ENCODE measurements around the gene NFYC. TPM values are rescaled to one million over a fixed set of nuclear protein-coding genes. Genes with fewer than 3 reads are reported as not detected.

Gene NFYC
- total RNA-seq, 1 experiment from 2014 or later, result 63.3 TPM

DNA sequence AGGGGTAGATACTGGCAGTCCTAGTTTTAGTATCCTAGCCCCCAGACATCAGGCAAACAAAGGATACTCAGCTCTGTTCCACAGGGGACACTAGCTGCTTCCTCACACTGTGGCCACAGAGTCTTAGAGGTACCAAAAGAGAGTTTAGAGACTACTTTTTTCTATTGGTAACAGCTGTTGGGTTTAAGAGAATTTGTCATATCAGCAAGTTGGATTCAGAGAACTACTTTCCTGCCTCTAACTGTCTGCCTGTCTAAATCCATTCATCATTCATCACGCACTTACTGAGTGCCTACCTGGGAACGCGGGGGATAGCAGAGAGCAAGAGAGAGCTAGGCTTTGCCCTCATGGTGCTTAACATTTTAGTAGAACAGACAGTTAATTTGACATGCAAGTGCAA is 65.0 kb downstream of the NFYC start (continued):
- TF ChIP-seq TCF7L2 (IDR thresholded peaks at IDR 0.05; ENCODE audit: borderline replicate concordance, extremely low read depth, insufficient read depth, insufficient read length) (no peak), CBX3 (IDR thresholded peaks at IDR 0.05; ENCODE audit: low read depth) (no peak), CEBPB (IDR thresholded peaks at IDR 0.05; ENCODE audit: low read depth) (no peak), POLR2A (IDR thresholded peaks at IDR 0.05; ENCODE audit: borderline replicate concordance, extremely low read depth, insufficient read depth, insufficient read length) (no peak), SRF (IDR thresholded peaks at IDR 0.05; ENCODE audit: low read depth) (no peak), ZFX (IDR thresholded peaks at IDR 0.05) (no peak)
- TF ChIP-seq, protein P1, sequence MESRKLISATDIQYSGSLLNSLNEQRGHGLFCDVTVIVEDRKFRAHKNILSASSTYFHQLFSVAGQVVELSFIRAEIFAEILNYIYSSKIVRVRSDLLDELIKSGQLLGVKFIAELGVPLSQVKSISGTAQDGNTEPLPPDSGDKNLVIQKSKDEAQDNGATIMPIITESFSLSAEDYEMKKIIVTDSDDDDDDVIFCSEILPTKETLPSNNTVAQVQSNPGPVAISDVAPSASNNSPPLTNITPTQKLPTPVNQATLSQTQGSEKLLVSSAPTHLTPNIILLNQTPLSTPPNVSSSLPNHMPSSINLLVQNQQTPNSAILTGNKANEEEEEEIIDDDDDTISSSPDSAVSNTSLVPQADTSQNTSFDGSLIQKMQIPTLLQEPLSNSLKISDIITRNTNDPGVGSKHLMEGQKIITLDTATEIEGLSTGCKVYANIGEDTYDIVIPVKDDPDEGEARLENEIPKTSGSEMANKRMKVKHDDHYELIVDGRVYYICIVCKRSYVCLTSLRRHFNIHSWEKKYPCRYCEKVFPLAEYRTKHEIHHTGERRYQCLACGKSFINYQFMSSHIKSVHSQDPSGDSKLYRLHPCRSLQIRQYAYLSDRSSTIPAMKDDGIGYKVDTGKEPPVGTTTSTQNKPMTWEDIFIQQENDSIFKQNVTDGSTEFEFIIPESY (IDR thresholded peaks at IDR 0.05; ENCODE audit: extremely low read depth, insufficient replicate concordance, low read length), result no peak
- TF ChIP-seq, protein P2, sequence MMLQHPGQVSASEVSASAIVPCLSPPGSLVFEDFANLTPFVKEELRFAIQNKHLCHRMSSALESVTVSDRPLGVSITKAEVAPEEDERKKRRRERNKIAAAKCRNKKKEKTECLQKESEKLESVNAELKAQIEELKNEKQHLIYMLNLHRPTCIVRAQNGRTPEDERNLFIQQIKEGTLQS (IDR thresholded peaks at IDR 0.05), result no peak

DNA sequence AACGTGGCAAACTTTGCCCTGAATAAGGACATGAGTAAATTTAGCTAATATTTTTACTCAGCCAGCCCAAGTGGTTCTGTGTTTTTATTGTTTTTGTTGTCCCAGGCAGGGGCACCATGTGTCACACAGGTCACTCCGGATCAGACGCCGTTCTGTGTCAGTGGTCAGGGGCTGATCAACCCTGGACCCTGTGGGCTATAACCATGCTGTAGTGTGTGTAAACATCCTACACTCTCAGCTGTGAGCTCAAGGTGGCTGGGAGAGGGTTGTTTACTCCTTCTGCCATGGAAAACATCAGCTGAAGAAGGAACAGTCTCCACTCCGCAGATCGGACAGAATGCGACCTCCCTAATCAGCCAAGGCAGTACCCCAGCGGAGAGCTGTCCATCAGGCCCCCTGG is 65.6 kb downstream of the NFYC start:
- Histone ChIP-seq H3K27me3 (ENCODE audit: insufficient read depth, low read length) (no peaks in the 10 kb centered on the region), H3K36me3 (ENCODE audit: control insufficient read depth in 1 of 2, insufficient read depth in 2 of 2, low read length in 2 of 2) (peaks cover 18 to 24% of the 10 kb centered on the region in 2 experiments), H3K4me1 (ENCODE audit: control insufficient read depth in 1 of 2, insufficient read depth in 2 of 2, low read length in 2 of 2) (no peaks in the 10 kb centered on the region), H3K4me3 (replicated peaks in 1 of 2; ENCODE audit: low read depth in 1 of 2, low read length in 2 of 2) (no peak overlapping the region), H3K9me3 (ENCODE audit: control insufficient read depth in 1 of 2, insufficient read depth in 1 of 2, low read depth in 1 of 2, low read length in 2 of 2) (no peaks in the 10 kb centered on the region), H3K27ac (ENCODE audit: low read depth, low read length) (no peak overlapping the region), H3K4me2 (ENCODE audit: low read length) (no peak overlapping the region), H4K20me1 (ENCODE audit: insufficient read depth) (no peaks in the 10 kb centered on the region), H3K79me2 (ENCODE audit: insufficient read depth, low read length) (no peaks in the 10 kb centered on the region), H2AFZ (ENCODE audit: low read depth, low read length, poor library complexity, severe bottlenecking) (no peak overlapping the region), H3K9me2 (ENCODE audit: insufficient read depth) (no peaks in the 10 kb centered on the region), H3K9ac (ENCODE audit: low read length) (no peak overlapping the region)
- no TSS peak for BruUV-seq (replicated peaks)
- CTCF ChIA-PET, result no interaction called here
- TF ChIP-seq EGR1 (IDR thresholded peaks at IDR 0.05; ENCODE audit: low read depth) (no peak), YY1 (IDR thresholded peaks at IDR 0.05; ENCODE audit: extremely low read depth, insufficient replicate concordance, low read depth, low read length) (no peak), EZH2phosphoT487 (IDR thresholded peaks at IDR 0.05; ENCODE audit: borderline replicate concordance) (no peak)
- DNase-seq (ENCODE audit: low read depth, low spot score) (no peak), ATAC-seq (no peak)
- intact Hi-C loops (cut with micrococcal nuclease), result no loop called here
- RAD21 ChIA-PET (ENCODE audit: low non-redundant PET in 1 of 2, low total read pairs in 2 of 2, uncharacterized antibody in 2 of 2, unreplicated experiment in 2 of 2), result no interaction called here
- POLR2A ChIA-PET, result no interaction called here
